Gastrocnemius medialis (tissue), 4 donors: Measurements from ENCODE around the gene ULBP3. TPM values are rescaled to one million over a fixed set of nuclear protein-coding genes. Genes with fewer than 3 reads are reported as not detected.

Source experiments
- ATAC-seq, 2 donors: fragments of 150-250 bp; one replicate each; pipeline ENCODE4 v1.9.1; 2016
- DNase-seq, 2 donors: peaks; one replicate each; pipeline ENCODE4 v3.0.0-alpha.2; 2019
- H3K27ac ChIP-seq, 4 donors: fragments of 200-600 bp; sonication (generic); 1 replicate in 1 of 4; 2 replicates in 3 of 4; pipeline ENCODE4 v1.5.1; 2016 to 2018; ENCODE audit warnings: mild to moderate bottlenecking in 2 of 4, moderate library complexity in 1 of 4
- H3K27me3 ChIP-seq, 3 donors: fragments of 200-600 bp; sonication (generic) in 2 of 3; 1 replicate in 1 of 3; 2 replicates in 2 of 3; pipeline versions ENCODE4 v1.5.1 to v1.6.0; 2016 to 2019; ENCODE audit warnings: mild to moderate bottlenecking in 1 of 3, moderate library complexity in 1 of 3
- H3K36me3 ChIP-seq, 2 donors: fragments of 200-600 bp; sonication (generic) in 1 of 2; one replicate each; pipeline ENCODE4 v1.5.1; 2017 to 2018
- H3K4me1 ChIP-seq, 2 donors: fragments of 200-600 bp; sonication (generic) in 1 of 2; one replicate each; pipeline ENCODE4 v1.5.1; 2016 to 2017; ENCODE audit warnings: mild to moderate bottlenecking in 2 of 2
- H3K4me3 ChIP-seq, 4 donors: fragments of 200-600 bp; sonication (generic) in 3 of 4; 1 replicate in 1 of 4; 2 replicates in 3 of 4; pipeline ENCODE4 v1.5.1; 2016 to 2019; ENCODE audit warnings: mild to moderate bottlenecking in 2 of 4
- H3K9me3 ChIP-seq, 3 donors: fragments of 200-600 bp; sonication (generic) in 2 of 3; 1 replicate in 1 of 3; 2 replicates in 2 of 3; pipeline ENCODE4 v1.5.1; 2016 to 2019
- POLR2A ChIP-seq, 2 donors: fragments of 450-650 bp; IDR thresholded peaks; one replicate each; pipeline ENCODE4 v1.6.1; 2017; ENCODE audit warnings: antibody characterized with exemption in 2 of 2, mild to moderate bottlenecking in 2 of 2, moderate library complexity in 2 of 2
- in situ Hi-C, 4 donors: fragments of 200-750 bp; cut with MboI; loops; one replicate each; pipeline versions ENCODE4 v1.15.0 to v1.8.0; 2017; ENCODE audit warnings: low sequenced_read_pairs in 4 of 4
- intact Hi-C: fragments of 100-400 bp; cut with DNase I; formaldehyde crosslinking; loops from one replicate; pipeline ENCODE4 v1.15.1; 2023; ENCODE audit warnings: low total_unique reads
- total RNA-seq, 4 donors: library from RNA; depleted of rRNA; stranded (reverse); fragments of >200 nt; gene quantifications; one replicate each; pipeline versions ENCODE4 v1.1.0 to v1.2.3, GENCODE V29; 2016
- TF ChIP-seq, protein P1 (sequence below), 5 experiments: fragments of 450-650 bp in 3 of 5; fragments of 200-600 bp in 2 of 5; sonication (generic) in 2 of 5; IDR thresholded peaks in 4 of 5; conservative IDR thresholded peaks in 1 of 5; 1 replicate in 4 of 5; 2 replicates in 1 of 5; pipeline ENCODE4 v1.5.1; 2016 to 2019; ENCODE audit warnings: antibody characterized with exemption in 5 of 5, mild to moderate bottlenecking in 3 of 5, moderate library complexity in 3 of 5

The ULBP3 gene
- total RNA-seq, 4 donors from 2014 or later, result 1.1 TPM; not detected in 3

DNA sequence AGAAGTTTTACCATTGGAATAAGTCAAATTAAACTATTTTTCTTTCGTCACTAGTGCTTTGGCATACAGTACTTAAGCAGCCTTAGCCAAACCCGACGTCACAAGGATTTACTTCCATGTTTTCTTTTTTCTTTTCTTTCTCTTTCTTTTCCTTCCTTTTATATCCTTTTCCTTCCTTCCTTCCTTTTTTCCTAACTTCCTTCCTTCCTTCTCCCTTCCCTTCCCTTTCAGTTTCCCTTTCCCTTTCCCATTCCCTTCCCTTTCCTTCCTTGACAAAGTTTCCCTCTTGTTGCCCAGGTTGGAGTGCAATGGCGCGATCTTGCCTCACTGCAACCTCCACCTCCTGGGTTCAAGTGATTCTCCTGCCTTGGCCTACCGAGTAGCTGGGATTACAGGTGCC lies 9.9 kb downstream of the ULBP3 start:
- no peaks in the 10 kb centered on the region for H3K27me3 ChIP-seq
- TF ChIP-seq, protein P1, sequence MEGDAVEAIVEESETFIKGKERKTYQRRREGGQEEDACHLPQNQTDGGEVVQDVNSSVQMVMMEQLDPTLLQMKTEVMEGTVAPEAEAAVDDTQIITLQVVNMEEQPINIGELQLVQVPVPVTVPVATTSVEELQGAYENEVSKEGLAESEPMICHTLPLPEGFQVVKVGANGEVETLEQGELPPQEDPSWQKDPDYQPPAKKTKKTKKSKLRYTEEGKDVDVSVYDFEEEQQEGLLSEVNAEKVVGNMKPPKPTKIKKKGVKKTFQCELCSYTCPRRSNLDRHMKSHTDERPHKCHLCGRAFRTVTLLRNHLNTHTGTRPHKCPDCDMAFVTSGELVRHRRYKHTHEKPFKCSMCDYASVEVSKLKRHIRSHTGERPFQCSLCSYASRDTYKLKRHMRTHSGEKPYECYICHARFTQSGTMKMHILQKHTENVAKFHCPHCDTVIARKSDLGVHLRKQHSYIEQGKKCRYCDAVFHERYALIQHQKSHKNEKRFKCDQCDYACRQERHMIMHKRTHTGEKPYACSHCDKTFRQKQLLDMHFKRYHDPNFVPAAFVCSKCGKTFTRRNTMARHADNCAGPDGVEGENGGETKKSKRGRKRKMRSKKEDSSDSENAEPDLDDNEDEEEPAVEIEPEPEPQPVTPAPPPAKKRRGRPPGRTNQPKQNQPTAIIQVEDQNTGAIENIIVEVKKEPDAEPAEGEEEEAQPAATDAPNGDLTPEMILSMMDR (IDR thresholded peaks at IDR 0.05 in 4 of 5, conservative IDR thresholded peaks at IDR 0.05 in 1 of 5), result no peak
- no peak for TF ChIP-seq POLR2A (IDR thresholded peaks at IDR 0.05)
- H3K27ac ChIP-seq, result no peak overlapping the region
- no peak overlapping the region for H3K4me3 ChIP-seq
- DNase-seq (no peak), ATAC-seq (no peak)
- in situ Hi-C loops (loop anchor here in 3 of 4 donors (25.0 kb wide), 1 partner anchor 753 kb away; no protein-coding TSS in a partner anchor), intact Hi-C loops (no loop called here)
- H3K36me3 ChIP-seq, result no peaks in the 10 kb centered on the region
- H3K4me1 ChIP-seq, result no peaks in the 10 kb centered on the region
- no peaks in the 10 kb centered on the region for H3K9me3 ChIP-seq

DNA sequence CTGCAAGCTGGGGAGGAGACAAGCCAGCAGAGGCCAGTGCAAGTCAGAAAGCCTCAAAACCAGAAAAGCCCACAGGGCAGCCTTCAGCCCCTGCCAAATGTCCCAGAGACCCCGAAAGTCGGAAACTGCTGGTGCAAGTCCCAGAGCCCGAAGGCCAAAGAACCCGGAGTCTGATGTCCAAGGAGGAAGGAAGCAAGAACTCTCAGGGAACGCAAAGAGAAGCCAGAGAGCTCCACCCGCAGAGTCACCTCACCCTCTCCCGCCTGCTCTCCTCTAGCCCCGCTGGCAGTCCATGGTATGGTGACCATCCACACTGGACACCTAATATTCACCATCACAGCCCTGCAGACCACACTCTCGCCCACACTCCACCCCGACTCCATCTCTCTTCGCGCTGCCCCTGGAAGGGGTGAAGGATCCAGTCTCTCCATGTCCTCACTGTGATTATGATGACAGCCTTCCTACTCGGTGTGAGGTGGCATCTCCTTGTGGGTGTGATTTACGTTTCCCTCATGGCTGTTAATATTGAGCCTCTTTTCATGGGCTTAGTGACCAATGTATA lies 10.6 kb downstream of the ULBP3 start:
- TF ChIP-seq, protein P1 (IDR thresholded peaks at IDR 0.05 in 4 of 5, conservative IDR thresholded peaks at IDR 0.05 in 1 of 5), result no peak
- TF ChIP-seq POLR2A (IDR thresholded peaks at IDR 0.05), result no peak
- Histone ChIP-seq H3K36me3 (no peaks in the 10 kb centered on the region), H3K27ac (no peak overlapping the region), H3K27me3 (peaks cover 0 to 1% (median 0%) of the 10 kb centered on the region in 3 donors), H3K9me3 (no peaks in the 10 kb centered on the region), H3K4me1 (no peaks in the 10 kb centered on the region), H3K4me3 (no peak overlapping the region)
- intact Hi-C loops, result no loop called here
- in situ Hi-C loops, result loop anchor here in 3 of 4 donors (25.0 kb wide), 1 partner anchor 754 kb away; no protein-coding TSS in a partner anchor
- ATAC-seq (no peak), DNase-seq (no peak)

DNA sequence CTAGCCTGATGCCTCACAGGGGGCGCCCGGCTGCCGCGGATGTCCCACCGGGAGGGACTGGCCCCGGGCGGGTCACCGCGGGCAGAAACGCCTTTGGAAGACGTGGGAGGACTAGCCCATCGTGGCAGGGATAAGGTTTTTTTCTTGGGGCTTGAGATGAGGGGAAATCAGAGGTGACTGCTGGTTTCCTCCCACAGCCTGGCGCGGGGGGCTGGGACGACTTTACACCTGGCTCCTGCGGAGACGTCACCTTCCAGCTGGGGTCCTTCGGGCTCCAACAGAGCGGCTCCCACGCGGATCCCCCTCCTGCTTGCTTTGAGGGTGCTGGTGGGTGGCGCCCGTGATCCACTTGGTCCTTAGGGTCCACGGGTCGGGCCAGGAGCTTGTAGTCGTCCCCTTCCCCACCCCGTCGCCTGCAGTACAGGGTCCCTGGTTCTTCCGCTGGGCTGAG lies 11.4 kb downstream of the ULBP3 start:
- H3K9me3 ChIP-seq, result no peaks in the 10 kb centered on the region
- no peaks in the 10 kb centered on the region for H3K36me3 ChIP-seq
- ATAC-seq (no peak), DNase-seq (no peak)
- H3K4me1 ChIP-seq, result no peaks in the 10 kb centered on the region
- intact Hi-C loops, result no loop called here
- H3K4me3 ChIP-seq, result no peak overlapping the region
- TF ChIP-seq, protein P1 (IDR thresholded peaks at IDR 0.05 in 4 of 5, conservative IDR thresholded peaks at IDR 0.05 in 1 of 5), result no peak
- TF ChIP-seq POLR2A (IDR thresholded peaks at IDR 0.05), result no peak
- in situ Hi-C loops, result loop anchor here in 3 of 4 donors (25.0 kb wide), 1 partner anchor 755 kb away; no protein-coding TSS in a partner anchor
- peaks cover 0 to 8% (median 0%) of the 10 kb centered on the region in 3 donors for H3K27me3 ChIP-seq
- no peak overlapping the region for H3K27ac ChIP-seq

DNA sequence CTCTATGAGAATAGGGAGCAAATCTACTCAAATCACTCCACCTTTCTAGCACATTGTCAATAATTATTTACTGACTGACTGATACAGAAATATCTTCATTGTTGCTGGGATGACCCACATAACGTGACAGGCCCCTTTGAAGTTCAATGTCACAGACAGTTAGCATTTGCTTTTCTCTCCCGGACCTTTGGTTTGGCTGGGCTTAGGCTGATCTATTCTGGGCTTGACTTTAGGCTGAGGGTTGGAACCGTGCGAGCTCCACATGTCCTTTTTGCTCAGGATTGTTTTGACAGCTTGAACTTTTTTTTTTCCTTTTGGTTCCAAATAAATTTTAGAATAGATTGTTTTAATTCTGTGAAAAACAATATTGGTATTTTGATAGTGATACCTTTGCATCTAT lies 12.0 kb downstream of the ULBP3 start:
- H3K27me3 ChIP-seq, result peaks cover 0 to 8% (median 0%) of the 10 kb centered on the region in 3 donors
- no peaks in the 10 kb centered on the region for H3K36me3 ChIP-seq
- ATAC-seq, result no peak
- intact Hi-C loops, result no loop called here
- H3K9me3 ChIP-seq, result no peaks in the 10 kb centered on the region
- DNase-seq, result no peak
- H3K27ac ChIP-seq, result no peak overlapping the region
- no peak overlapping the region for H3K4me3 ChIP-seq
- in situ Hi-C loops, result loop anchor here in 3 of 4 donors (25.0 kb wide), 1 partner anchor 755 kb away; no protein-coding TSS in a partner anchor
- no peak for TF ChIP-seq POLR2A (IDR thresholded peaks at IDR 0.05)
- TF ChIP-seq, protein P1 (IDR thresholded peaks at IDR 0.05 in 4 of 5, conservative IDR thresholded peaks at IDR 0.05 in 1 of 5), result no peak
- no peaks in the 10 kb centered on the region for H3K4me1 ChIP-seq
